Frontal cortex (tissue), 4 donors: ENCODE results near the gene IREB2. TPM values are rescaled to one million over a fixed set of nuclear protein-coding genes. Genes with fewer than 3 reads are reported as not detected.
"Not testable (repeated sequence)": the region's sequence is repeated elsewhere in the genome, so short reads cannot be mapped to it uniquely, and the experiment has no call there.

Experiments used
- DNase-seq, 2 donors: peaks; one replicate each; pipeline ENCODE4 v3.0.0; 2012; ENCODE audit warnings: low spot score in 2 of 2
- FAIRE-seq: peaks from 2 replicates; lab custom pipeline; 2012; peaks lifted over from hg19 to GRCh38; lab: Jason Lieb, UNC
- total RNA-seq: library from RNA; depleted of rRNA; stranded (reverse); fragments of >200 nt; gene quantifications from one replicate; pipeline ENCODE4 v1.2.3, GENCODE V29; 2014
- donor health status: control.
- donor health status: control.
- donor health status: control.

IREB2 gene
- total RNA-seq, 1 donor from 2014 or later: 67.7 TPM

DNA sequence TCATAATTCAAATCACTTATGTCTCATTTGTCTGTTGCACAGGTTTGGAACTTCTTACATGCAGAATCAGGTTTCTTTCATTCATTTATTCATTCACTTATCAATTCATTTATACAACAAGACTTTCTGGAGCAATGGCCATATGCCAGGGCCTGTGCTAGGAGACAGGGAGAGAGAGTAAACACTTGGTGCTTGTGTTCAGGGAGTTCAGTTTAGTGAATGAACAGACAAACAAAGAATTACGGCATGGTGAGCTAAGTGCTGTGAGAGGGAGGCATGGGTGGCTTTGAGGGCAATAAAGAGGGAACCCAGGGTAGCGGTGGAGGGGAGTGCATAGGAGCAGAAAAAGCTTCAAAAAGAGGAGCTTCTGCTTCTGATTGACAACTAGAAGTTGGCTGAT, 8.5 kb upstream of the IREB2 start:
- DNase-seq (no peak), FAIRE-seq (no peak)

DNA sequence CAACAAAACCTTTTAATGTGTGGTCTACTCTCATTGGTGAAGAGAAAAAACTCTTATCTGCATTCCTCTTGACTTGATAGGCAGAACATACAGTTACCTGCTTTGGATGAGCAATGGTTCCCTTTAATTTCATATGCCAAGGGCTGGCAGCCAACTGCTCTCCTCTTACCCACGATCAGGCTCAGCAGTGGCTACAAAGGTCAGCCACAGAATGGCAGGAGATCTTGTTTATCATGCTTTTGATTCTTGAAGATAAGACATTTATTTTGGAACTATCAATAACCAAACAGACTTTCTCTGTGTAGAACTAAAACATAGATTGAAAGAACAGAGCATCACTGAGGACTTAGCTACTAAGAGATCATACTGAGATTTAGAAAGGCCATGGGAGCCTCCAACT, 6.1 kb upstream of the IREB2 start:
- DNase-seq (no peak), FAIRE-seq (no peak)

DNA sequence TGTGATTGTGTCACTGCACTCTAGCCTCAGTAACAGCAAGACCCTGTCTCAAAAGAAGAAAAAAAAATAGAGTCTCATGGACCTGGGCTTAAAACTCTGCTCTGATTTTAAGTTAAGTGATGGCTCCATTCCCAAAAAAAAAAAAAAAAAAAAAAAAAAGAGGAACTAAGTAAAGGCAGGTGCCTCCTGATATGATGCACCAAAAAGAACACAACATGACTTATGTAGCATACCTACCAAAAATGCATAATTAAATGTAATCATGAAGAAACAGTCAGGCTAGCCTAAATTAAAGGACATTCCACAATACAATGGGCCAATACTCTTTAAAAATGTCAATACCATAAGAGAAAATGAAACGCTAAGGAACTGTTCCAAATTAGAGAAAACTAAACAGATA, 5.4 kb upstream of the IREB2 start:
- FAIRE-seq (no peak), DNase-seq (no peak)

DNA sequence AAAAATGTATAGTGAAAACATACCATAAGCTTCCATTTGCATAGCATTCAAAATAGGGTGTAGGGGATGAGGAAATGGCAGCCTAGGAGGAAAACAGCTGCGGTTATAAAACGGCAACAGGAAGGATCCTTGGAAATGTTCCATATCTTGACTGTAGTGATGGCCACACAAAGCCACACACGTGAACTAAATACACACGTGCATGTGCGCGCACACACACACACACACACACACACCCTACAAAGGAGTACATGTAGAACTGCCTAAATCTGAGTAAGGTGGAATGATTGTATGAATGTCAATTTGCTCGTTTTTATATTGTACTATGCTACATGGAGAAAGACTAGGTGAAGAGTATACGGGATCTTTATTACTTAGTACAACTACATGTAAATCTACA, 3.9 kb upstream of the IREB2 start:
- DNase-seq (no peak), FAIRE-seq (no peak)

GRCh38 chr15:78434711-78435110, 3.3 kb upstream of the IREB2 start:
- DNase-seq, FAIRE-seq: not testable (repeated sequence)

DNA sequence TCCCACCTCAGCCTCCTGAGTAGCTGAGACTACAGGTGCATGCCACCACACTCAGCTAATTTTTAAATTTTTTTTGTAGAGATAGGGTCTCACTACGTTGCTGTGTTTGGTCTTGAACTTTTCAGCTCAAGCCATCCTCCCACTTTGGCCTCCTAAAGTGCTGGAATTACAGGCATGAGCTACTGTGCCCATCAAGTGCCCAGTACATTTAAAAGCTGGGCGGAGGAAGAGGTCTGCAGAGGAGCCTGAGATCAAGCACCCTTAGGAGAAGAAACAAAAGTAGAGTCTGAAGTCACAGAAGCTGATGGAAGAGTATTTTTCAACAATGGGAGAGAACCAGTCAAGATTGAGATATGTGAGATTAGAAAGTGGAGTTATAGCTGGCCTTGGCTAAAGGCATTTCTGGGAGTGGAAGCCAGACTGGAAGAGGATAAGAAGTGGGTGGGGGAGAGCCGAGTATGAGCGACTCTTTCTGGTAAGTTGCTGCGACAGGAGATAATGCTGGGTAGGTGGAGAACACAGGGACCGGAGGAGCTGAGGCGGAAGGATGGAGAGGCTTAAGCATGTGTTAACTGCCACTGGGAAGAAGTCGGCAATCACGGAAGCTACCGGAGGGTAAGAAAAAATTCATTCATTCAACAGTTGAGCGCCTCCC, 782 bp upstream of the IREB2 start:
- peak; percentile 46 to 59 for DNase-seq
- FAIRE-seq: no peak

DNA sequence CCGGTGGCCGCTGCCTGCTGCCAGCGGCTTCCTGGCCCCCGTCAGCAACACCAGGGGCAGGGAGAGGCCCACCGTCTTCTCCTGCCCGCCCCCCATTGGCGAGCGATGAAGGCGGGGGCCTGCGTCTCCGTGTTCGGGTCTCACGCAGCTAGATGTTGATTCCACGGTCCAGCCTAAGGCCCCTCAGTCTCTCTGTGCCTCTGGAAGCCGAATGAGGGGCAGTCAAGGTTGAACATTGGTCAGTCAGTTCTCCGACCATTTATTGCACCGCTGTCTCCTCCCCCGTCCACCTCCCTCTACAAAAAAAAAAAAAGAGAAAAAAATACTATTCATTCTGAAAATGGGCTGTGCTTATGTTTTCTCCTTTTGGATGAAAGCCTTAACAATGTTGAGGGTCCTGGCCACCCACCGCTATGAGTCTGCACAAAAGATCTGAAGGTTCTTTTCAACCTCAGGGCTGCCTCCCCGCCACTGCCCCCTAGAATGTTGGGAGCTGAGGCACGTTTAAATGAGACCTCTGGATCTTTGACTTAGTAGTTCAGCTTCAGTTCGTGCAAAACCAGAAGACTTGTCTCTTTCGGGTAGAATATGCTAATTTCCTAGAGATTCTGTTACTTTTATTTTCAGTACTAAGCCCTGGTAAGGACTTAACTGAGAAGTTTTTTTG, 736 bp downstream of the IREB2 start:
- FAIRE-seq (no peak), DNase-seq (no peak)

DNA sequence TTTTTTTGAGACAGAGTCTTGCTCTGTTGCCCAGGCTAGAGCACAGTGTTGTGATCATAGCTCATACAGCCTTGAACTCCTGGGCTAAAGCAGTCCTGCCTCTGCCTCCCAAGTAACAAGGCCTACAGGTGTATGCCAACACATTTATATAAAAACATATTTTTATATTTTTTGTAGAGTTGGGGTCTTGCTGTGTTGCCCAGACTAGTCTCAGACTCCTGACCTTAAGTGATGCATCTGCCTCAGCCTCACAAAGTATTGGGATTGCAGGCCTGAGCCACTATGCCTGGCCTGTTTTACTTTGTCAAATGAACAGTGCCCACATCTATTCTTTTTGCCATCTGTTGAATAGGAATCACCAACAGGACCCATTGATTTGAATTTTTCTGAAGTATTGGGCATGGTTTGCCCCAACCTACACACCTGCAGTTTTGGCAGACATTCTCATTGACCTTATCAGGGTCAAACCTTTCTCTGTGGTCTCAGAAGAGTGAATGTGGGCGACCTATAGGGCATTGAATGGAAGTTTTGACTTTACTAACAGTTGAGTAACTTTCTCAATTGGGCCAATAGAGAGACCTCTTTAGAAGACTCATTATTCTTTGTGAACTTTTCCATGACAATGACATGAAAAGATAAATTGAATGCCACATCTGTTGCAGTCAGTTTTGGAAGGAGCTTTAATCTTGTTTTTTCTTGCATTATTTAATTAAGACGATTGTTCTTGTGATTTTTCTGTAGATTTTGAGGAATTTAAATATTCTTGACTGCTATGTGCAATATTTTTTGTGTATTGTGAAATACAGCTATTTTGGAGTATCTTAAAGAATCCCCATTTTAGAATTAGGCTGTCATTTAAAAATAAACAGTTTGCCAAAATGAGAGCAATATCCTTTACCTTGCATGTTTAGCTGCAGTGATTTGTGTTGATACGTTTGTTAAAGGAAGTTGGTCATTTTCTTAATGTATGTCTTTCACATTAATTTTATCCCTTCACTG, 2.7 kb downstream of the IREB2 start:
- DNase-seq (no peak), FAIRE-seq (no peak)

- DNase-seq (no peak), FAIRE-seq (no peak)
Observed at GRCh38 chr15:78444255-78444654, 6.2 kb downstream of the IREB2 start.

GRCh38 chr15:78445875-78446274, 7.9 kb downstream of the IREB2 start:
- FAIRE-seq (no peak), DNase-seq (no peak)

DNA sequence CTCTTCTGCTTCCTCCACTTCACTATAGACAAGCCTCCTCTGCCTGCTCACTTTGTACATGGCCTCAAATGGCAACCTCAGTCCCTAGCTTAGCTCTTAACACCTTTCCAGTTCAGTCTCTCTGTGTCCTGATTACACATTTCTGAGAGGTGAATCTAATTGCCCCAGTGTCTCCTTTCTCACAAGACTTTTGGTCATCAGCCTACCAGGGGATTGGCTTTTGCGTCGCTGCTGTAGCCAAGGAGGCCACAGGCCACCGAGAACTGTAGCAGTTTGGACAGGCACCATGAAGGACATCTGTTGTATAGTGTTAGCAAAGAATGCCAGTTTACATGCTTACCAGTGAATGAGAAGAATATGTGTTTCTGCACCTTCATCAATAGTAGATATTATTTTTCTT, 8.5 kb downstream of the IREB2 start:
- DNase-seq (no peak), FAIRE-seq (no peak)

- FAIRE-seq: no peak
- DNase-seq: no peak
Observed at GRCh38 chr15:78448441-78449219, 10.6 kb downstream of the IREB2 start.

DNA sequence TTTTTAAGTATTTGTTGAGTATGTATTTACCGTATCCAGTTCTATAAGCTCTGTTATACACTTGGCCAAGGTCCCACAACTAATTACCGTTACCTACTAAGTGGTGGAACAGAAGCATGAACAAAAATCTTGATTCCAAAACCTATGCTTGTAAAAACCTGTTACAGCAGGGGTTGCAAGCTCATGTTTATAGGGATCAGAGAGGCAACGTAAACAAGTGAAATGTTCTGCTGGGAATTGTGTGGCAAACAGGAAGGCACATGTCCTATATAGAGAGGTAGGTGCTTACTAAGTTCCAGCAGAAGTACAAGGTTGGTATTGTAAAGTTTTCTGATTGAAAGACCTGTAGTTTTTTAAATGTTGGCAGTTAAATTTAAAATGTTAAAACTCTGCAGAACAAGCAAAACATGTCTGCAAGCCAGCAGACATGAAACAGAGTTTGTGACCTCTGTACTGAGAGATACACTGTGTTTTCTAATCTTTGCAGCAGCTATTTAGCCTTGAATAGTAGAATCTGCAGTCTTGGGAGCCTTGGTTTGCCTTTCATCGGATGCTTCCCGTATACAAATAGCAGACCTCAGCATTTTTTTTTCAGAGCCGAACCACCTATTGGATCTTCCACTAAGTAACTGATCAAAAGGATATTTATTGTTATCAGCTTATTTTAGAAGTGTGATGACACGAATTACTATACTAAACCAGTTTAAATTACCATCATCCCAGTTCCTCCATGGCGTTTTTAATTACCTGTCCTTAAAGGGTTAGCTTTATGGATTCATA, 11.4 kb downstream of the IREB2 start:
- no peak for FAIRE-seq

GRCh38 chr15:78450285-78450858, 12.4 kb downstream of the IREB2 start:
- no peak for DNase-seq
- no peak for FAIRE-seq

More for the DNA sequence above, 11.4 kb downstream of the IREB2 start:
- no peak for DNase-seq

DNA sequence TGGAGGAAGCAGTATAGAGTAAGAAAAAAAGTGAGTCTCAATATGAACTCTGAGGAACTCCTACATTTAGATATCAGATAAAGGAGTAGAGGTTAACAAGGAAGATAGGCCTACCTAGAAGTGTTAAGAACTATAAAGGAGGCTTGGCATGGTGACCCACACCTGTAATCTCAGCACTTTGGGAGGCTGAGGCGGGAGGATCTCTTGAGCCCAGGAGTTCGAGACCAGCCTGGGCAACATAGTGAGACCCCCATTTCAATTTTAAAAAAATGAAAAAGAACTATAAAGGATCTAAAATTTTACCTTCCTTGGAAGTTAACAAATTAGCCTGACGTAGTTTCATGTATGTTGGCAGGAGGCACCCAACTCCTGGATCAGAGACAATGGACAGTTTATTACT, 14.5 kb downstream of the IREB2 start:
- FAIRE-seq: no peak

GRCh38 chr15:78453447-78453846, 15.4 kb downstream of the IREB2 start:
- DNase-seq (no peak), FAIRE-seq (no peak)

More for the DNA sequence above, 14.5 kb downstream of the IREB2 start:
- DNase-seq: no peak

- no peak for FAIRE-seq
Observed at GRCh38 chr15:78454992-78455391, 17.0 kb downstream of the IREB2 start.

GRCh38 chr15:78455749-78456148, 17.7 kb downstream of the IREB2 start:
- FAIRE-seq (no peak), DNase-seq (no peak)

More at GRCh38 chr15:78454992-78455391, 17.0 kb downstream of the IREB2 start:
- DNase-seq: no peak

DNA sequence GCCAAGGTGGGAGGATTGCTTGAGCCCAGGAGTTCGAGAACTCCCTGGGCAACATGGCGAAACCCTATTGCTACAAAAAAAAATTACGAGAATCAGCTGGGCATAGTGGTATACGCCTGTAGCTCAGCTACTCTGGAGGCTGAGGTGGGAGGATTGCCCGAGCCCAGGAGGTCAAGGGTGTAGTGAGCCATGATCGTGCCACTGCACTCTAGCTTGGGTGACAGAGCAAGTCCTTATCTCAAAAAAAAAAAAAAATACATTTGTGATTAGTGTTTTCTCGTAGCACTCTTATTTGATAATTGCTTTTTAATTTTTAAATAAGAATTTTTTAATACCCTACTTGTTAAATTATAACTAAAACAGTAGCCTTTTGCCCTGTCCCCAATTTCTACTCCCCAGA, 18.4 kb downstream of the IREB2 start:
- DNase-seq (no peak), FAIRE-seq (no peak)
